PFSK-1 (cell line): ENCODE results near the gene RNF113A.

Experiments
- POLR2AphosphoS5 ChIP-seq: IDR thresholded peaks from 2 replicates; pipeline ENCODE4 v1.6.1; 2012; ENCODE audit warnings: low read depth, mild to moderate bottlenecking, control low read depth, low read length, moderate library complexity
- REST ChIP-seq, 2 experiments: IDR thresholded peaks; 2 replicates each; pipeline versions ENCODE4 v1.6.1 to v1.8.0; 2011 to 2012; ENCODE audit warnings: low read depth in 2 of 2, low read length in 2 of 2, control low read depth in 1 of 2, inconsistent platforms in 1 of 2, mild to moderate bottlenecking in 1 of 2, moderate library complexity in 1 of 2; ENCODE audit not compliant: insufficient read depth in 1 of 2
- TAF1 ChIP-seq: IDR thresholded peaks from 2 replicates; pipeline ENCODE4 v1.6.1; 2012; ENCODE audit warnings: low read length, control low read depth, borderline replicate concordance; ENCODE audit not compliant: insufficient read depth

- no peak for TF ChIP-seq POLR2AphosphoS5
- no peak for TF ChIP-seq TAF1
- no peak for TF ChIP-seq REST (IDR thresholded peaks at IDR 0.05; ENCODE audit: insufficient read depth in 1 of 2, low read depth in 2 of 2, low read length in 2 of 2)
Observed at GRCh38 chrX:119919835-119920585, 48.5 kb upstream of the RNF113A start.
